DOHH2 (cell line): ENCODE measurements around the gene ACADL.

Source experiments
- CTCF ChIP-seq: fragments of 200-600 bp; sonication (generic); IDR thresholded peaks from one replicate; pipeline ENCODE4 v1.5.1; 2014; ENCODE audit warnings: antibody characterized with exemption, mild to moderate bottlenecking, low read depth, low read length; ENCODE audit not compliant: poor library complexity, severe bottlenecking
- EZH2phosphoT487 ChIP-seq: fragments of 200-600 bp; sonication (generic); IDR thresholded peaks from 2 replicates; pipeline ENCODE4 v1.6.1; 2017; ENCODE audit warnings: borderline replicate concordance, mild to moderate bottlenecking, antibody characterized with exemption, low read length, moderate library complexity, mixed read lengths

- TF ChIP-seq CTCF (no peak), EZH2phosphoT487 (no peak)
Observed at GRCh38 chr2:210172219-210172575, 53.0 kb downstream of the ACADL start.
